GM12864 (cell line): ENCODE results near the gene CLEC10A.
"Not testable (repeated sequence)": the region's sequence is repeated elsewhere in the genome, so short reads cannot be mapped to it uniquely, and the experiment has no call there.

Experiments
- DNase-seq: peaks from one replicate; pipeline ENCODE4 v3.0.0-alpha.2; 2011; ENCODE audit warnings: low read depth
- H3K4me3 ChIP-seq: 2 replicates; pipeline ENCODE4 v1.5.1; 2011; ENCODE audit warnings: mild to moderate bottlenecking, low read depth, low read length, control low read depth
- CTCF ChIP-seq: IDR thresholded peaks from 2 replicates; pipeline ENCODE4 v1.5.1; 2011; ENCODE audit warnings: low read depth, mild to moderate bottlenecking, moderate library complexity, low read length, control low read depth, inconsistent platforms; ENCODE audit errors: missing control alignments

The CLEC10A gene

GRCh38 chr17:7064261-7064660 lies 15.8 kb downstream of the CLEC10A start:
- DNase-seq = no peak
- no peak overlapping the region for H3K4me3 ChIP-seq
- no peak for TF ChIP-seq CTCF

GRCh38 chr17:7063518-7064094 lies 16.4 kb downstream of the CLEC10A start:
- no peak overlapping the region for H3K4me3 ChIP-seq
- TF ChIP-seq CTCF = no peak
- no peak for DNase-seq

- no peak for DNase-seq
- H3K4me3 ChIP-seq = no peak overlapping the region
- no peak for TF ChIP-seq CTCF
These were observed 19.7 kb downstream of the CLEC10A start for GRCh38 chr17:7060165-7060891.

GRCh38 chr17:7058831-7059447 lies 21.1 kb downstream of the CLEC10A start:
- H3K4me3 ChIP-seq = no peak overlapping the region
- DNase-seq = no peak
- no peak for TF ChIP-seq CTCF

GRCh38 chr17:7056386-7056785 lies 23.7 kb downstream of the CLEC10A start:
- no peak for TF ChIP-seq CTCF
- no peak for DNase-seq
- H3K4me3 ChIP-seq = no peak overlapping the region

- not testable (repeated sequence) for DNase-seq, H3K4me3 ChIP-seq
These were observed 29.5 kb downstream of the CLEC10A start for GRCh38 chr17:7050583-7050982.

GRCh38 chr17:7048968-7049367 lies 31.1 kb downstream of the CLEC10A start:
- DNase-seq = no peak
- no peak overlapping the region for H3K4me3 ChIP-seq
- TF ChIP-seq CTCF = no peak
